ENCODE data around the gene XRRA1.
A peak's percentile ranks its signal among the peaks of the same experiment; 100 is the strongest.
"Not testable (repeated sequence)": the region's sequence is repeated elsewhere in the genome, so short reads cannot be mapped to it uniquely, and the experiment has no call there.

Gene XRRA1

GRCh38 chr11:74825596-74825995 lies 123.3 kb downstream of the XRRA1 start:
- not testable (repeated sequence) for DNase-seq (ENCODE audit: low read depth)

- DNase-seq (ENCODE audit: low read depth), result no peak
These were observed 124.5 kb downstream of the XRRA1 start for GRCh38 chr11:74824285-74824982.

GRCh38 chr11:74822170-74822569 lies 126.7 kb downstream of the XRRA1 start:
- DNase-seq (ENCODE audit: low read depth), result no peak

- peak; percentile 71 for DNase-seq (ENCODE audit: low read depth)
These were observed 128.1 kb downstream of the XRRA1 start for GRCh38 chr11:74820763-74821162.

GRCh38 chr11:74819400-74819799 lies 129.5 kb downstream of the XRRA1 start:
- DNase-seq (ENCODE audit: low read depth), result peak; percentile 56

- DNase-seq (ENCODE audit: low read depth), result no peak
These were observed 130.5 kb downstream of the XRRA1 start for GRCh38 chr11:74818283-74818946.

GRCh38 chr11:74816664-74817063 lies 132.2 kb downstream of the XRRA1 start:
- no peak for DNase-seq (ENCODE audit: low read depth)

GRCh38 chr11:74815966-74816365 lies 132.9 kb downstream of the XRRA1 start:
- DNase-seq (ENCODE audit: low read depth), result no peak

- DNase-seq (ENCODE audit: low read depth), result no peak
These were observed 139.1 kb downstream of the XRRA1 start for GRCh38 chr11:74809801-74810200.

- DNase-seq (ENCODE audit: low read depth), result no peak
These were observed 142.6 kb downstream of the XRRA1 start for GRCh38 chr11:74806267-74806666.

- DNase-seq (ENCODE audit: low read depth), result no peak
These were observed 157.4 kb downstream of the XRRA1 start for GRCh38 chr11:74791333-74792100.
